Measurements from ENCODE around the gene SHANK2. TPM values are rescaled to one million over a fixed set of nuclear protein-coding genes. Genes with fewer than 3 reads are reported as not detected.

SHANK2 gene
- polyA plus RNA-seq, 1 donor: 2.9 TPM

DNA sequence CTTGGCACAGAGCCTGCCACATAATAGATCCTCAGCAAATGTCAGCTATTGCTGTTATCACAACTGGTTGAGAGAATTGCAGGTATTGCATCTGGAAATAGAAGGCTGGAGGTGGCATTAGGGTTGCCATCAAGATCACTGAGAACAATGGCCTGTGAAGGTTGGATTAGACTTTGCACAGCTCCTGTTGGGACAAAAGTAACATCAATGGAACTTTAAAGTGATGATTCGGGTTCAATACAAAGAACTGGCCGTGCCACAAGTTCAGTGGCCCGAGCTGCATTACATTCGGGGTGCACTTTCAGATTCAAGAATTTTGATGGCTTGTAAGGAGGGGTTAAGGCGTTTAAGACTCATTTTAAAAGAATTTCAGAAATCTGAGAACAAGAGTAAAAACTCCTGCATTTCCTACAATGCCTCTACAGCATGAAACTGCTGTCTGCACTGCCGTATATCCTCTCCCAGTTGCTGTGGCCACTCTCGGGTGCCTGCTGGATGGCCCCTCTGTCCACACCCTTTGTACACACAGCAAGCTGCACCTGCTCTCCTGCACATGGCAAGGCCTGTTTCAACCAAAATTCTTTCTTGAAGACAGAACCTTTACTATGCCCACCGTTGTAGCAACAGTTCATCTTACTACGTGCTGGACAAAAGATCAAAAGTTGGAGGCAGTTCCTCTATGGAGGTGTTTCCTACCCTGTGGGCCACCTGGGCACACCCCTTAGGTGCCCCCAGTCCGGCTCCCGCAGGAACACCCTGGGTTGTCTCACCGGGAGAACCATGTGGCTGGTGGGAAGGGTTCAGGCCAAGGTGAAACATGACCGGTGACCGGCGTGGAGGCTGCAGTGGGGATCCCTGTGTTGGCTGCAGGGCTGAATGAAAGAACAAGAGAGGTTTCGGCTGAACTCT lies 17.5 kb upstream of the SHANK2 start:
- no peak for DNase-seq

DNA sequence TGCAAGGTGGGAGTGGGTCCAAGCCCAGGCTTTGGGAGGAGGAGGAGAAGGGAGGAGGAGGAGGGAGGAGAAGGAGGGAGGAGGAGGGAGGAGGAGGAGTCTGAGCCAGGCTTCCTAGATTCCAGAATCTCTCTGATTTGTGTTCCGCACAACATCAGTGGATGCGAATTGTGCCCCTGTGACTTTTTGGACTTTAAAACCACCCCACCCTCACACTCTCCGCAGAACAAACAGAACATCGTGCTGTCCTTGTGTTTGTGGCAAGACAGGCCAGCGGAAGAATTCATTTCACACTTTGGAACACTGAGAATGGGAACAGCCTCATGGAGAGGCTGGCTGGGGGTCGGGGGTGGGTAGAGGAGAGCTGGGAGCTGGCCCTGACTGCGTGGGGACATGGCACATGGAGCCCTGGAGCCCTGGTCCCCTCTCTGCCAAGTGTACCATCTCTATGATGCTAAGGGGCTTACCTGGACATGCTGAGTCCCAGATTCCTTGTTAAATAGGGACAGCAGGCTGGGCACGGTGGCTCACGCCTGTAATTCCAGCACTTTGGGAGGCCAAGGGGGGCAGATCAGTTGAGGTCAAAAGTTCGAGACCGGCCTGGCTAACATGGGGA lies 16.4 kb upstream of the SHANK2 start:
- no peak for DNase-seq

DNA sequence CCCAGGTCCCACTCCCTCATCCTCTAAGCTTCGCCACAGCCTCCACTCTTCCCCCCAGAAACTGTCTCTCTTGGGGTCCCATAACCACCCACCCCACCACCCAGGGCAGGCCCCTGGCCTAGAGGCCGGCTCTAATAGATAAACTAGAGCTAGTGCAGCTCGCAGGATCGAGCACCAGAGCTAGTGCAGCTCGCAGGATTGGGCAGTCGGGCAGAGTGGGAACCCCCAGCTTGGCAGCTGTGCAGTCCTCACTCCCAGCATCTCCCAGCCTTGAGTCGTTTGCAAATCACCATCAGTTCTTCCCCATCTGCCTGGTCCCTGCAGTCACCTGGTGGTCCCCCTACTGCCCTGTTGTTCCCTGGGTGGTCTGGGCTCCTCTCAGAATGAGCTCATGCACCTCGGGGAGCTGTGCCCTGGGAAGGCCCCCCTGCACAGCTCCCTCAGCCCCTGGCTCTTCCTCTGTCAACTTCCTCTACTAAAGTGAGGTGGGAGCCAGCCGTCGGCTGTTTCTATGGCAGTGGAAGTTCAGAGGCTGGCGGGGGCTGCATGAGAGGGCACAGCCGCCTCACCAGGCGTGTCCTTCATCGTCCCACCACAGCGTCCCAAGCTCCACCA lies 15.5 kb upstream of the SHANK2 start:
- DNase-seq: no peak

DNA sequence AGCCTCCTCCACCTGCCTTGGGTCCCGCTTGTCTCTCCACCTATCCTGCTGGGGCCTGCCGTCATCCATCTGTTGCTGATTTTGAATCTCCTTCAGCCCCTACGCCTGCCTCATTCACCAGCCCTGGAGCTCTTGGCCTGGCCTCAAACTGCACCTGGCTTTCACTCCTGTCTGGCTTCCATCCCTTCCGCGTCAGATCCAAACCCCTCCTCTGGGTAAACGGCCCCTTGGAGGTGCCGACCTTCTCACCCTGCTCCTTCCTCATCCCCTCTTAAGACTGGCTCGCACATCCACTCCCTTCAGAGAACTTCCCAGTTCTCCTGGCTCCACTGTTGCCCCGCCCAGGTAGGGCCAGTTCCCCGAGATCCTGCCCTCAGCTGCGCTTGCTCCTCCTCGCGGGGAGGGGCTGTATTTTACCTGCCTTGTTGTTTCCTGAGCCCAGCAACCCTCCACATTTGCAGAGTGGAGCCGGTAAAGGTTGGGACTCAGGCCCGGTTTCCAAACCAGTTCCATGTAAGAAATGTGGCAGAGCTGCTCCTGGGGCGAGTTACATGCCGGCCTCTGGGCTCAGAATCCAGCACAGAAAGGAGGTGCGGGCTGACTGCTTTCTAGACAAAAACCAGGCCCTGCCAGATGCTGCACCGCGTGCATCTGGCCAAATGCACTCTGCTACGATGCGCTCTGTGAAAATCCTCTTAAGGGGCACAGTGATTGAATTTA lies 13.9 kb upstream of the SHANK2 start:
- no peak for DNase-seq

DNA sequence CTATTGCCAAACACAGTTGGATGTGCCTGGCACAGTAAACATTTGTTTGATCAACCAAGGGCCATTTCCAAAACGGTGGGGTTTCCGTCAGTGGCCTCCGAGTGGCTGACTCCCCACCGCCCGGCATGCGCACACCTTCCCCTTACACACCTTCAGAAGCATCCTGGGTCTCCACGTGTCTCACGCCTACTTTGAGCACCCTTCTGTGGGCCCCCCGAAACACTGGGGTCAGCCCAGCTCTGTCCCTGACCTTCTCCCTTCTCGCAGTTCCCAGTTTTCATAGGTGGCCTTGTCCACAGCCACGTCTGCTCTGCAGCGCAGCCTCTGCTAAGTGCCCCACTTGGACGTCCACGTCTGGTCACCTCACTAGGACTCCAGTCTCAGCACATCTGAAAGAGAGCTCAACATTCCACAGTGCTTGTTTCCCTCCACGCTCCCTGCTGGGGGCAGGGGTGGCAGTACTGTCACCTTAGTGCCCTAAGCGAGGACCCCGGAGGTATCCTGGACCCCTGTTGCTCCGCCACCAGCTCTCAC lies 13.2 kb upstream of the SHANK2 start:
- no peak for DNase-seq

DNA sequence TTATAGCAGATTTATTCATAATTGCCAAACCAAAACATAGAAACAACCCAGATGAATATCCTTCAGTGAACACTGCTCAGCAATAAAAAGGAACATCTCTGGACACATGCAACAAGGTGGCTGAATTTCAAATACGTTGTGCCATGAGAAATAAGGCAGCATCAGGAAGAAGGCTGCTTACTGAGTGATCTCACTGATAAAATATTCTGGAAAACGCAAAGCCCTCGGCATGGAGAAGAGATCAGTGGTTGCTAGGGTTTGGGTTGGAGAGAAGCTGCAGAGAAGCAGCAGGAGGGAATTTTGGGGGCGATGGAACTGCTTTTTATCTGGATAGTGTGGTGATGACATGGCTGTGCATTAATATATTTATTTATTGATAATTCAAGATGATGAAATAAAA lies 11.0 kb upstream of the SHANK2 start:
- no peak for DNase-seq

DNA sequence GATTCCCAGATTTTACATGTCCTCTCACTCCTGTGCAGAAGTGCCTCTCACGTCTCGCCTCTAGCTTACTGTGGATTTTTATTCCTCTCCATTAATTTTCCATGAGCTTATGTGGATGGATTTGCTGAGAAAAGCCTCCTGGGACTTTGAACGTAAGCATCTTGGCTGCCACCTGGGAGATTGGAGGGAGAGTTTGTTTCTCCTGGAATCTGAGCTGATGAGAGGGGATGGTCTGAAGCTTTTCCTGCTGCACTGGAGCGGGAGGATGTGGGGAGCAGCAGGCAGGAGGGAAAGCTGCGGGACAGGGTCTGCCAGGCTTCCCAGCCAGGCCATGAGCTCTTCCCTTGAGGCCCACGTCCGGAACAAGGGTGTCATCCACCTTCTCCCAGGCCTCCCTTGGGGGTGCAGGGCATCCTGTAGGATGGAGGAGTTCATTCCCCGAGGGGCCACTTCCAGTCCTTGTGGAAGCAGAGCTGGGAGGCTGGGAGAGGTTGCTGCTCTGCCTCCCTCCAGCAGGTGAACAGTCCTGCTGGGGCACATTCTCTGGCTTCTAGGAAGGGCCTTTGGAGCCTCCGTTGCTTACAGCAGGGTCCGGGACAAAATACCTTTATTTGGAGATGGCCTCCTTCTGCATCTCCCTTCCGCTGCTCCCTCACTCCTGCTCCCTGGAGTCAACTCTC lies 3.6 kb upstream of the SHANK2 start:
- no peak for DNase-seq

DNA sequence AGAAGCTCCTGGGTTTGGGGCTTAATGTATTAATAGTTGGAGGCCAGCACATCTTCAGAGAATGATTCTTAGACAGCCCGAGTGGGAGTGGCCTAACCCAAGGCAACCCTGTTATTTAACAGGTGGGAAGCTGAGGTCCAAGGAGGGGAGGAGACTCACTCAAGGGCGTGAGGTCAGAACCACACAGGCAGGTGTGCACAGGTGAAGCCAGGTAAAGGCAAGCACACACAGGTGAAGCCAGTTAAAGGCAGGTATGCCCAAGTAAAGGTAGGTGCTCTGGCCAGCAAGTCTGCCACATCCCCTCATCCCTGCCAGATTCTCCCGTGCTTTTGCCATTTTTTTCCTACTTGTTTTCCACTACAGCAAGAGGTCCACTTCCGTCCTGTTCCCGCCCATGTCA lies 2.9 kb upstream of the SHANK2 start:
- DNase-seq: no peak

DNA sequence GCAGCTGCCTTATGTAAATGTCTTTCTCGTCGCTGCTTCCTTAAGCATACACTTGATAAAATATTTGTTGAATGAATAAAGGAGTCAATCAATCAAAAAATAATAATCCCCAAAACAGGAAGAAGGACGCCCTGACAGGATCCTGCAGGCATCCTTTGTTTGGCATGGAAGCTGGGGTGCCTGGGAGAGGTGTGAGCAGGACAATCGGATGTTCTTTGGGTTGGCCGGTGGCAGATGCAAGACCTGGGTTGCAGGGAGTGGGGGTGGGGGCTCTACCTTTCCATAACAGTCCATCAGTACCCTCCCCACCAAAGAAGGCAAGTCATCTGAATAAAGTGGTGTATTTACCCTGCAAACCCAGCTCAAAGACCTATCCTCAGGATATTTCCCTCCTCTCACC lies 1.4 kb upstream of the SHANK2 start:
- DNase-seq: no peak

DNA sequence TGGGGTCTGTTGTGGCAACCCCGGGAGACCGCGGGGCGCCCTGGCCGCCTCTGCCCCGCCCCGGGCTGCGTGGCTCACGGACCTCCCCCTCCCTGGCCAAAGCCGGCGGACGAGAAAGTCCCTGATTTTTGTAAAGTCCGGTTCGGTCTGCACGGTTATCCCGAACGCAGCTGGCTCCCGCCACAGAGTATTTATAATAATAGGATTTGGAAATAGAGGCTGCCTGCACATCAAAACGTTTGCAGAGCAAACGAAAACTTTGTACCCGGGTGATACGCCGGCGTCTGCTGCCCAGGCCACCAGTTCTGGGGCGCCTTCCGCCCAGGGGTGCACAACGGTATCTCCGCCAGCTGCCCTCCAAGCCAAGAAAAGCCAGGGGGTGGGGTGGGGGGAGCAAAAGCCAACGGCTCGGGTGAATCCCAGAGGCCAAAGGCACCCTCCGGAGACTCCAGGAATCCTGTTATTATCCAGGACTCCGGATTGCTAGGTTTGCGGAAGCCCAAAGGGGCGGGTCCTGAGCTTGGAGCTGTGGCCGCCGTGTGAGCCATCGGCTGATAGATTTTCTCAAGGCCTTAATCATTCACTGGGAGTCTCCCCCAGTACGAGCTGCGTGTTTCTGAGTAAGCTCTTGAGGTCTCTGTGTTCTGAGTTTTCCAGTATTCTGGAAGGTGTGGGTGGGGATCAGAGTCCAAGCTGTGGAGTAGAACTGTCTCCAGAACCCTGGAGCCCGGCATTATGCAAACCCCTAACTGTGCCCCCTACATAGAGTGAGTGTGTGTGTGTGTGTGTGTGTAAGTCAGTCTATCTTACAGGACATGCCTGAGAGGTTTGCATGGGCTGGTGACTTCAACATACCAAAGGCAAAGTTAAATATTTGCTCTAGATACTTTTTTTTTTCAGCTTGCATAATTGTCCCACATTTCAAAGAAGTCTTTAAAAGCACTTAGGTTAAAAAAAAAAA lies 673 bp upstream of the SHANK2 start:
- DNase-seq: no peak

DNA sequence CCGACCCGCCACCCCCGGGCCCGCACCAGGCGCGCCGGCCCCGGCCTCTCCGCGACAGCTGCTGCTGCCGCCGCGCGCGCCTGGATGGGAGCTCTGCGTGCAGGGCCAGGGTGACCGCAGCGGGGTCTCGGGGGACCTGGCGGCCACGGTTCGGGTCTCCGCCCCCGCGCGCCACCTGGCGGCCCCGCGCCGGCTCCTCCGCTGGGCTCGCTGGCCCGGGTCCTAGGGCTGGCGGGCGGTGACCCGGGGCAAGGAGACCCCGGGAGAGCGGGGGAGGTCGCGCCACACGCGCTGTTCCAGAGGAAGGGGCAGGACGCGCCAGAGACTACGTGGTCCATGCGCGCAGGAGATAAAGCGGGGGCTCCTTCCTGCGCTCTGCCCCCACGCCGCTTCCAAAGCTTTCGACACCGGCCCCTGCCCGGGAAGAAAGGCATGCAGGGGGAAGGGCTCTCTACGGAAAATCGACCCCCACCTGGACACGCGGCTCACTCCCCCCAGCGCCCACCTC lies 562 bp downstream of the SHANK2 start:
- DNase-seq: no peak

DNA sequence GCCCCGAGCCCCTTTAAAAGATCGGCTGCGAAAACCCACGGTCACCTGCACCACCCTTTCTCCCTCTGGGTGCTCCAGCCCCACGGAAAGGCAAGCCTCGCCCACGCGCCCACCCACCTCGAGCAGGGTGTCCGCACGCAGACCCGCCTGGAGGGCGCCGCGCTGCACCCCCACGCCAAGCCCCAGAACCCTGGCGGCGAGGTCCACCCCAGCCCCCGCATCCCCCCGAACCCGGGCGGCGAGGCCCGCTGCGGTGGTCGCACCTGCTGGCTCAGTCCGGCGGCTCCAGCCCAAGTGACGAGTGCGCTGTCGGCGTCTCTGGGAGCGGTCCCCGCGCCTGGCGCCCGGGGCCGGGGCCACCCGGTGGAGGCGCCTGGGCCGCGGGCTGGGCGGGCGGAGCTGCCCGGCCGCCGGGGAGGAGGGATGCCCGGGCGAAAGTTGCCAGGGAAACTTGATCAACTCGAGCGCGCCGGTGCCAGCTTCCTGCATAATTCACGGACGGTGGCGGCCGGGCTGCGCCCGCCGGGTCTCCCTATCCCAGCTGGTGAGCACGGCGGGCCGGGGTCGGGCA lies 1.1 kb downstream of the SHANK2 start:
- no peak for DNase-seq

DNA sequence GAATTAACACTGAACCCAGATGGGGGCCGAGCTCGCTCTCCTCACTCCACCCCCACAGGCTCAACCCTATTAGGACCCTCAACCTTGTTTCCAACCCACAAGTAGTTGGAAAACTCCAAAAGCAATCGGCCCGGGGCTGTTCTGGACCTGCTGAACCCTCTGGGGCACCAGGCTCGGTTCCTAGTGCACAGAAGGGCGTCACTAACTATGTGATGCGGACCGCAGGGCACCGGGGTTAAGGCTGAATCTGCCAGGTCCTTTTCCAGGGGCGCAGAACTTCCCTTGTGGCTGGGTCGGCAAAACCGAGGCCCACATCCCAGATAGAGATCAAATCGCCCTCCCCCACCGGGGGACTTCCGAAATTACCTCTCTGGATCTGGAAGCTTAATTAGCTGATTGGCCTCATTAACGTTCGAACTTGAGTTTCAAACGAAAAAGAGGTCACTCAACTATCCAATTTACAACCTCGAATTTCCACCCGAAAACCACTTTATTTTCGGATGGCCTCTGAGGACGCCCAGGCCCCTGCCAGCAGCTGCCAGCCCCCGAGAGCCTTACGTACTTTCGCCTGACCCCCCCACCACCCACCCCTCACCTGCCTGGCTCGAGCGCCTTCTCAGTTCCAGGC lies 1.7 kb downstream of the SHANK2 start:
- no peak for DNase-seq

DNA sequence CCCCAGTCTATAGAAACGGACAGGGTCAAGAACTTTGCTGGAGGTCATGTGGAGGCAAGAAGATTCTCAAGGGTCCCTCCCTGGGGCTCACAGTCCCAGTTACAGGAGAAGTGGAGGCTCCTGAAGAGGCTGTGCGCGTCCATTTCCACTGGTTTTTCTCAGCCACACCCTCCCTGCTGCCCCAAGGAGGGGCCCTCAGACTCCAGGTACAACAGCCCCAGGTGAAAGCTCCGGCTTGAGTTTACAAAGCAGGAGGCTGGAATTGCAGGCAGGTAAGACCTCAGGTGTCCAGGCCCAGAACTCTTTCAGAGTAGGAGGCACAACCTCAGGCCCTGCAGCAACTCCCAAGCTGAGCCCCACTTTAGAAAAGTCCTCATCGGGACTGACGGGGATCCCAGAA lies 3.1 kb downstream of the SHANK2 start:
- no peak for DNase-seq

DNA sequence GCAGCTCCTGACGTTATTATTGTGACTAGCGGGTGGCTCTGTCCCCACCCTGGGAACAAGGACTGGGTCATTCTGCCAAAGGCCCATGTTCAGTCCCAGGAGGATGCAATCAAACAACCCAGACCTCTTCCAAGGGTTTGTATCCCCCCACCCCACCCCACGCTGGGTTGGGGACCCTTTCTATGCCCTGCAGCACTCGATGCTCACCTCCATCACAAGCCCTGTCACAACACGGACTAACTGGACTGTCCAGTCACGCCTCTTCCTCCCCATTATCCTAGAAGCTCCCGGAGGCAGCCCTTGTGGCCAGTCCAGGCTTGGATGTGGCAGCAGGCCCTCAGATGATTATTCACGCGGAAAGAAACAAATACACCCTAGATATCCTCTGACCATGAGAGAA lies 3.7 kb downstream of the SHANK2 start:
- no peak for DNase-seq

DNA sequence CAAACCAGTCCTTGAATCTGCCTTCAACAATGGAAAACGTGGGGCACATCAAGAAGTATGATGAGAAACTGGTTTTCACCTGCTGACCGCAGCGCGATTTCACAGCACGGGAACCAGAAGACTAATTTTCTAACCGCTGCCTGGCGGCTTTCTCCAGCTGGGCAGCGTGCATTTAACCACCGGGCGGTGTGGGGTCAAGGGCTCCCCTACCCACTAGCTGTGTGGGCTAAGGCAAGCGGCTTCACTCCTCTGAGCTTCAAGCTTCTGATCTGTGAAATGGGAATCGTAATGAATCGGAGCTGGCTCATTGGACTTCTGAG lies 4.2 kb downstream of the SHANK2 start:
- DNase-seq: no peak

DNA sequence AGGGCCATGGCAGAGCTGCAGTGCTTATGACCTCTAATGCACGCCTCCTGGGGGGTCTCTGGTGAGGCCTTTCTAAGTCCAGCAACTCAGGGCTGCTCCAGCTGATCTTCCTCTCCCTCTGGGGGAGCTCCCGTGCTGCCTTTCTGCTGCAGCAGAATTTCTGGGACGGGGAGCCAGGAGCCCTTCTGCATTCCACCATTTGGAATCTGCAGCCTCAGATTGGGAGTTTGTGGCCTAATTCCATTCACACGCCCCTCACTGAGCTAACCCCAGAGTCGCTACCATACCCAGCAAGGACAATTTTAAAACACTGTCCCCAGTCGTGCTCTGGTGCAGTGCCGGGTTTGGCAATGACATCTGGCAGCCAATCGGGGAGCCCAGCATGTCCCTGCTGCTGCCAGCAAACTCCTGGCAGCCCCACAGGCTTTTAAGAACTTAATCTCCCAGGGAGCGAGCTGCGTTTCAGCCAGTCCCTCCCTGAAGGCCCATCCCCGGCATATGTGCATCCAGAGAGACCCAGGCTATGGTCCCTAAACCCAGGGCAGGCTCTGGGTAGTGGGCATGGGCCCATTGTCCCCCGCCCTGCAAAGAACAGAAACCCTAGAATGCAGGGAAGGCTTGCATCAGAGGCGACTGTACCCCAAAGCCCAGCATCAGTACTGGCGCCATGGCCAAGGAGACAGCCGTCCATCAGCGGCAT lies 4.7 kb downstream of the SHANK2 start:
- DNase-seq: no peak

DNA sequence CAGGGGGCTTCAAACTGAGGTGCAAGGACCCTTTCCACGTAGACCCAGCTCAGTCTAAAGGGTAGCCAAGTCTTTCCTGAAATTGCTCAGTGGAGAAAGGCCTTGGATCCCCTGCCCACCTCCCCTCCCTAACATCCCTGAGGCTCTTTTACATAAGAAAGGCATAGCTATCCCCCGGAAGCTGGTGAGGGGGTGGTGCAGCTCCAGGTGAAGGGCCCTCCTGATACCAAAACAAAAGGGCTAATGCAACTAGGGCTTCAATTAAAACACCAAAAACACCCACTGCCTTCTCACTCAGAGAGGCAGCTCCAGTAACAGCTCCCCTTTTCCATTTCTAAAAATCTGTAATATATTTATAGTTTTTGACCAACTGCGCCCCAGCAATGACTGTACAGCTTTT lies 5.8 kb downstream of the SHANK2 start:
- DNase-seq: no peak

DNA sequence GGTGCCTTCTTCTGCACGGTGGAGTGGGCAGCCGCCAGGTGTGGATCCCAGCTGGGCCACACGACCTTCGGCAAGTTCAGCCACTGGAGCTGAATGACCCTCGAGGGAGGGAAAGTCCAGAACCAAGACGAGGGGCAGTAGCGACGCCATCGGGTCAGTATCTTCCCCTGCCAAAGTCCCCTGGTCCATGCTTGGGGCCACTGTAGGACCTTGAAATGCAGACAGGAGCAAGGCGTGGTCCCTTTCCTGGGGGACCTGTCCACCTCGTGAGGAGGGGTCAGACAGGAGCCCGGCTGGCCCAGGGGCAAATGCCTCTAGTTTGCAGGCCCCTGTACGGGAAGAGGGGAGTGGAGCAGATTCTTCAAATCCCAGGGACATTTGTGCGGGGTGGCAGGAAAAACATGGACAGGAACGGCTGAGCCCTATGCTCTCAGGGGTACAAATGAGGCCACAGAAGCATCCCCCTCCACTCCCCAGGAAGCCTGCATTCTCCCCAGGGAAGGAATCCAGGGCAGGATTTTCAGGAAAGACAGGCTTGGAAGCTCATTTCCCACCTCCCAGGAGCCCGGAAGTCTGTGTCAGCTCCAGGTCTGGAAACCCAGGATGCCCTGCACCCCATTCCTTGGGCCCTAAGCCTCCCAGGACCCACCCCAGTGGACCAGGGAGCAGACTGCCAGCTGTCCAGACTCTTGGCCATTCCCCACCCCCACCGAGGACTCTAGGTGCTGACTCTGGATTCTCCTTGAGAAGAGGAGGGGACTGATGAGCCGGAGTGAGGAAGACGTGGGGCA lies 6.6 kb downstream of the SHANK2 start:
- no peak for DNase-seq

All from hindlimb muscle (tissue), 1 donor.